SU-DHL-6 (cell line): ENCODE data around the gene MACC1.

Source experiments
- CTCF ChIP-seq: fragments of 200-600 bp; sonication (generic); IDR thresholded peaks from one replicate; pipeline ENCODE4 v1.5.1; 2017; ENCODE audit warnings: antibody characterized with exemption, mild to moderate bottlenecking, low read length, moderate library complexity; ENCODE audit not compliant: insufficient read depth, poor library complexity, severe bottlenecking
- EZH2phosphoT487 ChIP-seq: fragments of 200-600 bp; sonication (generic), shearing (Covaris generic); conservative IDR thresholded peaks from 2 replicates; pipeline ENCODE4 v1.6.1; 2018; ENCODE audit warnings: mild to moderate bottlenecking, antibody characterized with exemption, low read length, moderate library complexity, mixed read lengths

GRCh38 chr7:20193242-20193777, 23.9 kb downstream of the MACC1 start:
- TF ChIP-seq EZH2phosphoT487 (no peak), CTCF (no peak)
